HepG2 (cell line): ENCODE measurements around the gene TNPO3. TPM values are rescaled to one million over a fixed set of nuclear protein-coding genes. Genes with fewer than 3 reads are reported as not detected.

Experiments used
- CC2D1A ChIP-seq: sonication (generic); formaldehyde crosslinking; IDR thresholded peaks from 2 replicates; pipeline ENCODE4 v1.8.1; 2023; ENCODE audit warnings: mild to moderate bottlenecking, missing genetic modification reagents
- HNRNPUL1 ChIP-seq: fragments of 200-400 bp; formaldehyde crosslinking; IDR thresholded peaks from 2 replicates; pipeline ENCODE4 v1.6.1; 2017; ENCODE audit warnings: low read depth, mild to moderate bottlenecking, low read length, moderate library complexity
- KAT2B ChIP-seq: fragments of 150-350 bp; IDR thresholded peaks from 2 replicates; pipeline ENCODE4 v1.6.1; 2014; ENCODE audit warnings: low read depth, low read length, borderline replicate concordance
- KLF16 ChIP-seq, 2 experiments: sonication (generic) in 1 of 2; formaldehyde crosslinking in 1 of 2; IDR thresholded peaks; 2 replicates each; pipeline versions ENCODE4 v1.6.1 to v1.8.0; 2016 to 2023; ENCODE audit warnings: missing genetic modification reagents in 2 of 2, missing compliant biosample characterization in 1 of 2
- PAX8 ChIP-seq: sonication (generic); formaldehyde crosslinking; IDR thresholded peaks from 2 replicates; pipeline ENCODE4 v1.8.0; 2022; ENCODE audit warnings: mild to moderate bottlenecking, missing genetic modification reagents, borderline replicate concordance
- PITX1 ChIP-seq: sonication (generic); formaldehyde crosslinking; IDR thresholded peaks from 2 replicates; pipeline ENCODE4 v1.5.1; 2020; ENCODE audit warnings: mild to moderate bottlenecking, missing genetic modification reagents
- RERE ChIP-seq: IDR thresholded peaks from 2 replicates; pipeline ENCODE4 v1.6.1; 2016; ENCODE audit warnings: low read depth, missing genetic modification reagents, missing compliant biosample characterization
- SIX4 ChIP-seq: sonication (generic); formaldehyde crosslinking; IDR thresholded peaks from 2 replicates; pipeline ENCODE4 v1.4.0; 2020; ENCODE audit warnings: missing genetic modification reagents
- TRIM24 ChIP-seq: sonication (generic); formaldehyde crosslinking; IDR thresholded peaks from 2 replicates; pipeline ENCODE4 v1.8.0; 2022; ENCODE audit warnings: mild to moderate bottlenecking, missing genetic modification reagents
- ZBTB42 ChIP-seq: sonication (generic); formaldehyde crosslinking; IDR thresholded peaks from 2 replicates; pipeline ENCODE4 v1.5.0; 2020; ENCODE audit warnings: mild to moderate bottlenecking, missing genetic modification reagents
- polyA plus RNA-seq, 8 experiments: library from polyadenylated mRNA; depleted of rRNA in 3 of 8; stranded (reverse) in 7 of 8; unstranded in 1 of 8; fragments of >200 nt; fragmentation: Illumina TruSeq in 4 of 8; extraction: Trizol in 4 of 8; gene quantifications; 2 replicates each; pipeline versions ENCODE4 v1.2.1 to v1.2.3, GENCODE V29; 2011 to 2016; ENCODE audit warnings: low read depth in 4 of 8, missing spikeins in 1 of 8, mixed read lengths in 1 of 8; ENCODE audit not compliant: insufficient read depth in 1 of 8
- total RNA-seq, 5 experiments: library from RNA; depleted of rRNA; stranded (reverse); fragments of >200 nt; fragmentation: Illumina TruSeq; extraction: Trizol; gene quantifications; 2 replicates each; pipeline ENCODE4 v1.2.3, GENCODE V29; 2016; ENCODE audit warnings: low read depth in 1 of 5

TNPO3 gene
- total and polyA plus RNA-seq, 2 of the 13 experiments (the other 11 are each of a cell fraction or from before 2014, with no cell fraction given), result 23.8 to 44.6 TPM

GRCh38 chr7:129008645-129009414 lies 46.1 kb downstream of the TNPO3 start (continued):
- TF ChIP-seq RERE (CRISPR knock-in tag), result no peak
- TF ChIP-seq HNRNPUL1, result no peak
- TF ChIP-seq PAX8 (CRISPR knock-in tag), result no peak
- TF ChIP-seq ZBTB42 (CRISPR knock-in tag), result no peak
- no peak for TF ChIP-seq KAT2B
- no peak for TF ChIP-seq PITX1
- no peak for TF ChIP-seq KLF16 (CRISPR knock-in tag; IDR thresholded peaks at IDR 0.05)
- TF ChIP-seq CC2D1A, result no peak
- no peak for TF ChIP-seq SIX4 (CRISPR knock-in tag)
- no peak for TF ChIP-seq TRIM24
